Testis (tissue), 3 donors: ENCODE data around the gene PLCB2. TPM values are rescaled to one million over a fixed set of nuclear protein-coding genes. Genes with fewer than 3 reads are reported as not detected.

ENCODE experiments used
- DNase-seq: peaks from one replicate; pipeline ENCODE4 v3.0.0-alpha.2; 2019
- H3K27ac ChIP-seq, 2 donors: fragments of 200-600 bp; sonication (generic); one replicate each; pipeline ENCODE4 v1.5.1; 2019
- H3K27me3 ChIP-seq: fragments of 200-600 bp; sonication (generic); one replicate; pipeline ENCODE4 v1.5.1; 2019
- H3K36me3 ChIP-seq: fragments of 200-600 bp; sonication (generic); one replicate; pipeline ENCODE4 v1.5.1; 2017; ENCODE audit warnings: low read depth; ENCODE audit errors: missing control alignments
- H3K4me1 ChIP-seq: fragments of 200-600 bp; sonication (generic); one replicate; pipeline ENCODE4 v1.5.1; 2019
- H3K4me3 ChIP-seq, 2 donors: fragments of 200-600 bp; sonication (generic); one replicate each; pipeline ENCODE4 v1.5.1; 2017 to 2019
- H3K9me3 ChIP-seq: fragments of 200-600 bp; sonication (generic); one replicate; pipeline ENCODE4 v1.5.1; 2017
- POLR2A ChIP-seq: fragments of 450-650 bp; IDR thresholded peaks from one replicate; pipeline ENCODE4 v1.6.1; 2017; ENCODE audit warnings: antibody characterized with exemption, mild to moderate bottlenecking, moderate library complexity
- WGBS, 2 donors: methylation state at CpG; one replicate each; pipeline ENCODE4 v1.1.5; 2018; 5-methylcytosine and 5-hydroxymethylcytosine counted together
- intact Hi-C: fragments of 100-400 bp; cut with DNase I; formaldehyde crosslinking; loops from one replicate; pipeline ENCODE4 v1.15.1; 2023; ENCODE audit warnings: low total_unique reads
- polyA plus RNA-seq: library from polyadenylated mRNA; stranded (reverse); fragments of 350-450 nt; fragmentation: Illumina TruSeq; extraction: RNeasy Lipid Tissue Mini Kit (QIAGEN cat#74804); gene quantifications from one replicate; pipeline ENCODE4 v1.2.3, GENCODE V29; 2014; ENCODE audit warnings: low read depth, low replicate concordance; ENCODE audit not compliant: insufficient read depth
- total RNA-seq, 2 donors: library from RNA; depleted of rRNA; stranded (reverse); fragments of >200 nt; gene quantifications; one replicate each; pipeline ENCODE4 v1.2.3, GENCODE V29; 2016
- TF ChIP-seq, protein P1 (sequence below), 3 experiments: fragments of 450-650 bp in 2 of 3; fragments of 200-600 bp in 1 of 3; sonication (generic) in 1 of 3; IDR thresholded peaks; one replicate each; pipeline ENCODE4 v1.5.1; 2016 to 2019; ENCODE audit warnings: antibody characterized with exemption in 3 of 3, mild to moderate bottlenecking in 2 of 3, moderate library complexity in 1 of 3

Gene PLCB2
- total and polyA plus RNA-seq, 3 donors from 2014 or later = 8.8 to 13.6 (median 9.7) TPM

DNA sequence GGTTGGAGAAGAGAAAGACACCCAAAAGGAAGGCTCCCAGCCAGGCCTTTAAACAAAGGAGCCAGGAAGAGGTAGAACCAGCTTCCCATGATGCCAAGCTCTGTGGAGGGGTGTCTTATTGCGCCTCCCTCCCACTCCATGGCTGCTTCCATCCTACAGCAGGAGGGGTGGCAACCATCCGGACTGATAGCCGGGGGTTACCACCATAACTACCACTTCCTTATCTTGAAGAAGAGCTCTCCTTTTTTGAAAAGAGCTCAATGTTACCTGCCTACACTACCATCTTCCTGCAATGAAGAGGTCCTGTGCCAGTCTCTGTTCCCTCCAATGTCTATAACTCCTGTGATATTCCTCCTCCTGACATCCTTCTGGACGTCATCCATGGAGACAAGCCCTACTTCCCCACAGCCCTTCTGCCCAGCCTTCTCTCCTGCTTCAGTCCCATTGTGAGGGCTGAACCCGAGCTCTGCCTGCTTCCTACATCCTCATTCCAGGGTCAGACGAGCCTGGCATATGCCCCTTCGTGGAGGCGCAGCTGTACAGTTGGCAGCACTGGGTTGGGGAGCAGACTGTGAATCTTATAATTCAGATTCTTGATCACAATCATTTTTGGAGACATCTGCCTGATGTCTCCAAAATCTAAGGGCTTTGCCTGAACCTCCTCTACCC is 24.5 kb upstream of the PLCB2 start:
- peaks cover 22% of the 10 kb centered on the region for H3K4me1 ChIP-seq
- 78 to 87% methylated on average over 8 of the region's 8 CpGs for WGBS, 2 donors

DNA sequence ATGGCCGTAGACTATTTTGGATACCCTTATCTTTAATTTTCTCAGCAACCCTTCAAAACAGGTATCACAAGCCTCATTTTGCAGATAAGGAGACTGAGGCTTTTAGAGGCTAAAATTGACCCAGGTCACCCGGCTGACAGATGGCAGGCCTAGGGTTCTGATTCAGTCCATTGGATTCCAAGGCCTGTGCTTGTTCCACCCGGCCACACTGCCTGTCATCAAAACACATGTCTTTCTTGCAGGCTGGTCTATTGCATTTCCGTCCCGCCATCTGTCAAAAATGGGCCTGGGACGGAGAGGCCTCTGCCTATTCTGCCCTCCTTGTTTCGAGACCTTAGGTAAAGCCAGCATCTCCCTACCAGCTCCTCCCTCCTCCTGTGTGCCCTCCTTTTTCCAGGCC is 23.9 kb upstream of the PLCB2 start:
- no peak overlapping the region for H3K27ac ChIP-seq
- H3K36me3 ChIP-seq = no peaks in the 10 kb centered on the region
- no peak for TF ChIP-seq POLR2A
- TF ChIP-seq, protein P1, sequence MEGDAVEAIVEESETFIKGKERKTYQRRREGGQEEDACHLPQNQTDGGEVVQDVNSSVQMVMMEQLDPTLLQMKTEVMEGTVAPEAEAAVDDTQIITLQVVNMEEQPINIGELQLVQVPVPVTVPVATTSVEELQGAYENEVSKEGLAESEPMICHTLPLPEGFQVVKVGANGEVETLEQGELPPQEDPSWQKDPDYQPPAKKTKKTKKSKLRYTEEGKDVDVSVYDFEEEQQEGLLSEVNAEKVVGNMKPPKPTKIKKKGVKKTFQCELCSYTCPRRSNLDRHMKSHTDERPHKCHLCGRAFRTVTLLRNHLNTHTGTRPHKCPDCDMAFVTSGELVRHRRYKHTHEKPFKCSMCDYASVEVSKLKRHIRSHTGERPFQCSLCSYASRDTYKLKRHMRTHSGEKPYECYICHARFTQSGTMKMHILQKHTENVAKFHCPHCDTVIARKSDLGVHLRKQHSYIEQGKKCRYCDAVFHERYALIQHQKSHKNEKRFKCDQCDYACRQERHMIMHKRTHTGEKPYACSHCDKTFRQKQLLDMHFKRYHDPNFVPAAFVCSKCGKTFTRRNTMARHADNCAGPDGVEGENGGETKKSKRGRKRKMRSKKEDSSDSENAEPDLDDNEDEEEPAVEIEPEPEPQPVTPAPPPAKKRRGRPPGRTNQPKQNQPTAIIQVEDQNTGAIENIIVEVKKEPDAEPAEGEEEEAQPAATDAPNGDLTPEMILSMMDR (IDR thresholded peaks at IDR 0.05) = no peak
- H3K27me3 ChIP-seq = no peaks in the 10 kb centered on the region
- peaks cover 19% of the 10 kb centered on the region for H3K4me1 ChIP-seq
- no peak overlapping the region for H3K4me3 ChIP-seq
- DNase-seq = no peak
- H3K9me3 ChIP-seq = no peaks in the 10 kb centered on the region
- intact Hi-C loops = no loop called here
- WGBS, 2 donors = 91 to 93% methylated on average over 7 of the region's 7 CpGs

More for the DNA sequence above, 24.5 kb upstream of the PLCB2 start:
- no peak overlapping the region for H3K4me3 ChIP-seq
- H3K36me3 ChIP-seq = no peaks in the 10 kb centered on the region
- H3K9me3 ChIP-seq = no peaks in the 10 kb centered on the region
- no peaks in the 10 kb centered on the region for H3K27me3 ChIP-seq
- no peak overlapping the region for H3K27ac ChIP-seq
- TF ChIP-seq POLR2A = no peak
- TF ChIP-seq, protein P1 (IDR thresholded peaks at IDR 0.05) = no peak
- intact Hi-C loops = no loop called here
- no peak for DNase-seq

DNA sequence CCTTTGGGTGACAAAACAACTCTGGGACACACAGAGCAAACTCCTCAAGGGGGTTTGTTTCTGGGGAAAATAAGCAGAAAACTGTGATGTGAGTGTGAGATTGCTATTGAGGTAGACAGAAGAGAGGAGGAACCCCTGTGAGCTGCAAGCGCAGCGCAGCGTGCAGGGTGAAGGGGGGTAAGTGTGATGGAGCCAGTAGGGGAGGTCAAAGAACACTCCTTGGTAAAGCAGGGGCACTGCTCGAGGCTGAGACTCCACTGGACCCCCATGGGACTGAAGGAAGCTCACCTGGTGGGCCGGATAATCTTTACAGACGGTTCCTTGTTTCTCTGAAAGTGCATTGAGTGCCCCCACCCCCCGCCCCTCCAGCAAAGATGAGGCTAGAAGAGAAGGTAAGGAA is 23.3 kb upstream of the PLCB2 start:
- no peaks in the 10 kb centered on the region for H3K9me3 ChIP-seq
- no peaks in the 10 kb centered on the region for H3K36me3 ChIP-seq
- no peak overlapping the region for H3K4me3 ChIP-seq
- H3K27ac ChIP-seq = no peak overlapping the region
- 97 to 98% methylated on average over 7 of the region's 7 CpGs for WGBS, 2 donors
- intact Hi-C loops = no loop called here
- no peak for DNase-seq
- no peaks in the 10 kb centered on the region for H3K27me3 ChIP-seq
- H3K4me1 ChIP-seq = peaks cover 21% of the 10 kb centered on the region
- TF ChIP-seq POLR2A = no peak

DNA sequence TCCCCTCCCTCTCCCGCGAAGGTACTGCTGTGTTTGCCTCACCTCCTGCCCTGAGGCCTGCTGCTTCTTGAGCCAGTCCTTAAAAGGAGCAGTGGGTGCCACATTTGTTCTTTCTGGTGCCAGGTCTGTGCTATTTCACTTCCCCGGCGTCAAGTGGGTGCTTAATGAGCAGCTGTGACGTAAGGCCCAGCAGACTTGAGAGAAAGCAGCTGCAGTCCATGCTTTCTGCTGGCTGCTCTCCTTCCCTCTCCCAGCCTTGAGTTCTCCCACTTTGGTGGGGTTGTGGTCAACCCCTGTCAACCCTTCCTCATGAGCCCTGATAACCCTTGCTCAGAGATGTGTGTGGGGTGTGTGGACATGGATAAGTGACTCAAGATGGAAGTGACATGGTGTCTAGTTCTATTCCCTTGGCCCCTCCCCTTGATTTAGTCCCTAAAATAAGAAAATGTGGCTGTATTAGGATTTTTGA is 22.7 kb upstream of the PLCB2 start:
- DNase-seq = peak; percentile 47
- Histone ChIP-seq H3K4me3 (no peak overlapping the region), H3K36me3 (no peaks in the 10 kb centered on the region), H3K27ac (no peak overlapping the region), H3K9me3 (no peaks in the 10 kb centered on the region), H3K4me1 (peaks cover 21% of the 10 kb centered on the region), H3K27me3 (no peaks in the 10 kb centered on the region)
- WGBS, 2 donors = 72 to 75% methylated on average over 5 of the region's 5 CpGs
- no peak for TF ChIP-seq POLR2A
- intact Hi-C loops = no loop called here

DNA sequence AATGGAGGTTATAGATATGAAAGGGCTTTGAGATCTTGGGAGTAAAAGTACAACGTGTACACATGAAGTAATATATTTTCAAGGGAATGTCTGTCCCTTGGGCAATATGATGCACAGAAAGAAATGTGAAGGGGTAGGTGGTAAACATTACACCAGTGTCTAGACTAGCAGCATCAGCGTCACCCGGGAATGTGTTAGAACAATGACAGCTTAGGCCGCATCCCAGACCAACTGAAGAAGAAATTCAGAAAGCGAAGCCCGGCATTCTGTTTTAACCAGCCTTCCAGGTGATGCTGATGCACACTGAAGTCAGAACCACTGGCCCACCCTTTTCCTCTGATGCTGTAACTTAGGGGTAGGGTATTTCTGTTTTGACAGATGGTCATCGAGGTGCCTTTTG is 22.1 kb upstream of the PLCB2 start:
- Histone ChIP-seq H3K4me3 (no peak overlapping the region), H3K9me3 (no peaks in the 10 kb centered on the region), H3K27ac (no peak overlapping the region), H3K4me1 (peaks cover 18% of the 10 kb centered on the region), H3K36me3 (no peaks in the 10 kb centered on the region), H3K27me3 (no peaks in the 10 kb centered on the region)
- intact Hi-C loops = no loop called here
- WGBS, 2 donors = 78 to 88% methylated on average over 7 of the region's 7 CpGs
- no peak for DNase-seq
- TF ChIP-seq POLR2A = no peak
- TF ChIP-seq, protein P1 (IDR thresholded peaks at IDR 0.05) = no peak

DNA sequence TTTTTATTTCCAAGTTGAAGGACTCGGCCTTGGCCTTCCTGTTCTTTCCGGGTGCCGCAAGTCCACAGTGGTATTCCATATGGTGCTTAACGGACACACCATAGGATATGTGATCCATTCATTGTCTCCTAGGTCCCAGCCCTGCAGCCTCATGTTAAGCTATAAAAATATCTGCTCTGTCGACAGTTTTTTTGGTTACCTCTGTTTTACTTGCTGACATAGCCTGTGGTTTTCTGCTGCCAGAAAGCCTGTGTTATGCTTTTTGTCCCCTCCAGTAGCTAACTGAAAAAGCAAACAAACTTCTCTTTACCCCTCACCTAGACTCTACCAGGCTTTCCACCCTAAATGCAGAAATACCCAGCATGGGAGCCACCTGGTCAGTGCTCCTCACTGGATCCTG is 21.0 kb upstream of the PLCB2 start:
- no peaks in the 10 kb centered on the region for H3K27me3 ChIP-seq
- no peak overlapping the region for H3K27ac ChIP-seq
- H3K9me3 ChIP-seq = no peaks in the 10 kb centered on the region
- H3K4me3 ChIP-seq = no peak overlapping the region
- no peak for TF ChIP-seq POLR2A
- TF ChIP-seq, protein P1 (IDR thresholded peaks at IDR 0.05) = no peak
- H3K36me3 ChIP-seq = no peaks in the 10 kb centered on the region
- DNase-seq = no peak
- peaks cover 16% of the 10 kb centered on the region for H3K4me1 ChIP-seq
- intact Hi-C loops = no loop called here
- 51 to 58% methylated on average over 5 of the region's 5 CpGs for WGBS, 2 donors
